ENCODE measurements around the gene LYSMD4.

- TF ChIP-seq CTCF (IDR thresholded peaks at IDR 0.05; ENCODE audit: low read depth, low read length, missing input control) = no peak
- TF ChIP-seq MAX (IDR thresholded peaks at IDR 0.05) = peak; percentile 19
- no peak for TF ChIP-seq ATF3 (IDR thresholded peaks at IDR 0.05)
- no peak for TF ChIP-seq TAF1 (conservative IDR thresholded peaks at IDR 0.05)
- no peak for TF ChIP-seq RAD21 (IDR thresholded peaks at IDR 0.05)
- TF ChIP-seq YY1 (IDR thresholded peaks at IDR 0.05) = peak; percentile 35
- no peak for TF ChIP-seq REST (IDR thresholded peaks at IDR 0.05)
- TF ChIP-seq SP1 (IDR thresholded peaks at IDR 0.05) = peak; percentile 27
- peak; percentile 41 to 44 for TF ChIP-seq RXRA (IDR thresholded peaks at IDR 0.05)
- no peak for TF ChIP-seq GABPA (IDR thresholded peaks at IDR 0.05 in 1 of 2, conservative IDR thresholded peaks at IDR 0.05 in 1 of 2)
Observed at GRCh38 chr15:99749386-99749785, 16.1 kb upstream of the LYSMD4 start.

All from liver (tissue), 3 donors.